NCI-H1694 (cell line): ENCODE measurements around the gene LIMK2.

ENCODE experiments used
- DNase-seq: peaks from one replicate; lab custom pipeline; 2025; lab: John Stamatoyannopoulos, UW

Gene LIMK2

GRCh38 chr22:31272522-31273446 lies 60.7 kb downstream of the LIMK2 start:
- DNase-seq, result peak; percentile 34

- no peak for DNase-seq
Observed at GRCh38 chr22:31274017-31274416, 61.9 kb downstream of the LIMK2 start.

GRCh38 chr22:31275018-31275417 lies 62.9 kb downstream of the LIMK2 start:
- no peak for DNase-seq

- DNase-seq, result no peak
Observed at GRCh38 chr22:31275576-31275975, 63.5 kb downstream of the LIMK2 start.

GRCh38 chr22:31276426-31277167 lies 64.5 kb downstream of the LIMK2 start:
- no peak for DNase-seq

GRCh38 chr22:31277741-31278140 lies 65.6 kb downstream of the LIMK2 start:
- DNase-seq, result no peak

- no peak for DNase-seq
Observed at GRCh38 chr22:31278151-31278621, 66.1 kb downstream of the LIMK2 start.

- no peak for DNase-seq
Observed at GRCh38 chr22:31278626-31279326, 66.7 kb downstream of the LIMK2 start.

- DNase-seq, result no peak
Observed at GRCh38 chr22:31279327-31279669, 67.2 kb downstream of the LIMK2 start.

- DNase-seq, result no peak
Observed at GRCh38 chr22:31279821-31280505, 67.9 kb downstream of the LIMK2 start.

- no peak for DNase-seq
Observed at GRCh38 chr22:31281733-31282132, 69.6 kb downstream of the LIMK2 start.

- DNase-seq, result no peak
Observed at GRCh38 chr22:31282748-31283468, 70.8 kb downstream of the LIMK2 start.

GRCh38 chr22:31284281-31285155 lies 72.4 kb downstream of the LIMK2 start:
- peak; percentile 80 for DNase-seq

- DNase-seq, result no peak
Observed at GRCh38 chr22:31286360-31287255, 74.5 kb downstream of the LIMK2 start.

- DNase-seq, result no peak
Observed at GRCh38 chr22:31287818-31288495, 75.9 kb downstream of the LIMK2 start.

GRCh38 chr22:31288496-31289240 lies 76.6 kb downstream of the LIMK2 start:
- DNase-seq, result no peak

- DNase-seq, result no peak
Observed at GRCh38 chr22:31289344-31289743, 77.2 kb downstream of the LIMK2 start.
